NCI-H1417 treated with DMSO at 0.1 percent for 48 hours (cell line): ENCODE results near the gene KRTAP2-4.
"Not testable (repeated sequence)": the region's sequence is repeated elsewhere in the genome, so short reads cannot be mapped to it uniquely, and the experiment has no call there.

Source experiments
- DNase-seq: peaks from one replicate; lab custom pipeline; 2025; lab: John Stamatoyannopoulos, UW

The KRTAP2-4 gene

DNA sequence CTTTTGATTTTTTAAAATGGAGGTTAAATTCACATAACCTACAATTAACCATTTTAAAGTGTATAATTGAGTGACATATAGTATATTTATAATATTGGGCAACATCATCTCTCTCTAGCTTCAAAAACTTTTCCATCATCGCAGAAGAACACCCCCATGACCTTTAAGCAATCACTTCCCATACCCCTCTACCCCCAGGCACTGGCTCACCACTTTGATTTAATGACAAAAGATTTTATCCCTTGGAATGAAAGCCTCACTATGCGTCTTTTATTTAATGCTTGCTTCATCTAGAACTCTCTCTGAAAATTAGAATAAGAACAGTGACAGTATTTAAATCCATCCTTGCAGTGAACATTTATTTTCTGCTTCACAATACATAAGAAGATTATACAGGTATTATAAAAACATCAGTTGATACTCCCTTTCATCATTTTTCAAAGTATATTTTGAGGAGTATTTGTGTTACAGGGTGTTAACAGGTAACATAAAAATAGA lies 27.8 kb downstream of the KRTAP2-4 start:
- no peak for DNase-seq

DNA sequence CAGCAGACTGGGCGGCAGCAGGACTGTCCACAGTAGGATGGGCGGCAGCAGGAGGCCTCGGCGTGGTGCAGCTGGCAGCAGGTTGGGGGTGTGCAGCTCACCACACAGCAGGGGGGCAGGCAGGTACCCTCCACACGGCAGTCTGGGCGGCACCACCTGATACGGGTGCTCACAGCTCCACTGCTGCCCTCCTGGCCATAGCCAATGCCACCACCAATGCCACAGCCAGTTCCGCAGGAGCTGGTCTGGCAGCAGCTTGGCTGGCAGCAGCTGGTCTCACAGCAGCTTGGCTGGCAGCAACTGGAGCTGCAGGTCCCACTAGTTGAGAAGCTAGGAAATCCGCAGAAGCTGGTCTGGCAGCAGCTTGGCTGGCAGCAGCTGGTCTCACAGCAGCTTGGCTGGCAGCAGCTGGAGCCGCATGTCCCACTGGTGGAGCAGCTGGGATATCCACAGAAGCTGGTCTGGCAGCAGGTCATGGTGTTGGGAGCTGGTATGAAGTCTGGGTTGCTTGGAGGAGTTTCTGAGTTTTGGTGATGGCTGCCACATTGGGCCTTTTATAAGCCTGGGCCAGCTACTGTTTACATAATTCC lies 31.2 kb downstream of the KRTAP2-4 start, which contains the start of gene KRTAP1-3:
Gene KRTAP1-3 (minus strand): TSS at position 529 of the 590 bp plus-strand sequence. CDS start 53 bp downstream, at position 476.
- not testable (repeated sequence) for DNase-seq

DNA sequence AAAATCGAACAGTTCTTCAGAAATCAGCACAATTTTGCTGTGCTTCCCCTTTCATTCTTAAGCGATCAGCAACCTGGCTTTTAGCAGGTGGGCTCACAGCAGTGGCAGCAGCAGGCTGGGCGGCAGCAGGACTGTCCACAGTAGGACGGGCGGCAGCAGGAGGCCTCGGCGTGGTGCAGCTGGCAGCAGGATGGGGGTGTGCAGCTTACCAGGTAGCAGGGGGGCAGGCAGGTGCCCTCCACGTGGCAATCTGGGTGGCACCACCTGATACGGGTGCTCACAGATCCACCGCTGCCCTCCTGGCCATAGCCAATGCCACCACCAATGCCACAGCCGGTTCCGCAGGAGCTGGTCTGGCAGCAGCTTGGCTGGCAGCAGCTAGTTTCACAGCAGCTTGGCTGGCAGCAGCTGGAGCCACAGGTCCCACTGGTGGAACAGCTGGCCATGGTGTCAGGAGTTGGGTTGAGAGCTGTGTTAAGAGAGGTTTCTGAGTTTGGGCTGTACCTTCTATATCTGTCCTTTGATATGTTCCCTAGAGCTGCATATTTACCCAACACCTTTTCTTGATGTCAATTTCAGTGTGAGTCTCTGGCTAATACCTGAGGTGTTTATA lies 35.9 kb downstream of the KRTAP2-4 start, which contains the start of gene KRTAP1-4:
Gene KRTAP1-4 (minus strand): TSS at position 563 of the 613 bp plus-strand sequence. CDS start 117 bp downstream, at position 446.
- no peak for DNase-seq

DNA sequence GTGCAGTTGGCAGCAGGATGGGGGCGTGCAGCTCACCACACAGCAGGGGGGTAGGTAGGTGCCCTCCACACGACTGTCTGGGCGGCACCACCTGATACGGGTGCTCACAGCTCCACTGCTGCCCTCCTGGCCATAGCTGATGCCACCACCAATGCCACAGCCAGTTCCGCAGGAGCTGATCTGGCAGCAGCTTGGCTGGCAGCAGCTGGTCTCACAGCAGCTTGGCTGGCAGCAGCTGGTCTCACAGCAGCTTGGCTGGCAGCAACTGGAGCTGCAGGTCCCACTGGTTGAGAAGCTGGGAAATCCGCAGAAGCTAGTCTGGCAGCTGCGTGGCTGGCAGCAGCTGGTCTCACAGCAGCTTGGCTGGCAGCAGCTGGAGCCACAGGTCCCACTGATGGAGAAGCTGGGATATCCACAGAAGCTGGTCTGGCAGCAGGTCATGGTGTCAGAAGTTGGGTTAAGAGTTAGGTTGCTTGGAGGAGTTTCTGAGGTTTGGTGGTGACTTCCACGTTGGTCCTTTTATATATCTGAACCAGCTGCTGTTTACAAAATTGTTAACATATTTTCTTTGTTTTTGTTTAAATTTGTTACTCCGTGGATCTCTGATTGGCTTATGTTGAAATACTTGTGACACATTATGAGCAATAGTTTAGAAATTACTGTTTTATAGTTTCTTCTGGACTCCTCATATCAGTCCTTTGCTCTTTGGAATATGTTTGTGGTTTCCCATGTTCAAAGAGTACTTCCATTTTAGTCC lies 38.8 kb downstream of the KRTAP2-4 start, which contains the start of gene KRTAP1-5:
Gene KRTAP1-5 (minus strand): TSS at position 494 of the 757 bp plus-strand sequence. CDS start 53 bp downstream, at position 441.
- no peak for DNase-seq

DNA sequence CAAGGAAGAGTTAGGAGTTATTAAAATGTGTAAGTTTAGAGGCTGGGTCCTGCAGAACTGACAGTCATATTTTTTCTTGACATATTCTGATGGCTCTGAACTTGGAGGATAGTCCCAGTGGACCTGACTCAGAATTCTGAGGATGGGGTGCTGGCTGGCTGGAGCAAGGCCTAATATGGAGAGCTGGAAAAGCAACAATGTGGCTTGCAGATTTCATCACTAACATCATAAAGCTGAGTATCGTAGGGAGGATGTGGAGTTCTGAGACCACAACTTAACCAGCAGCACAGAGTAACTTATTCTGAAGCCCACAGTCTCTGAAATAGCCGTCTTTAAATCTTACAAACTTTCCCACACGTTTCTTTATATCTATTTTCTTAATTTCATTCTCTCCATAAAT lies 41.0 kb downstream of the KRTAP2-4 start:
- no peak for DNase-seq

DNA sequence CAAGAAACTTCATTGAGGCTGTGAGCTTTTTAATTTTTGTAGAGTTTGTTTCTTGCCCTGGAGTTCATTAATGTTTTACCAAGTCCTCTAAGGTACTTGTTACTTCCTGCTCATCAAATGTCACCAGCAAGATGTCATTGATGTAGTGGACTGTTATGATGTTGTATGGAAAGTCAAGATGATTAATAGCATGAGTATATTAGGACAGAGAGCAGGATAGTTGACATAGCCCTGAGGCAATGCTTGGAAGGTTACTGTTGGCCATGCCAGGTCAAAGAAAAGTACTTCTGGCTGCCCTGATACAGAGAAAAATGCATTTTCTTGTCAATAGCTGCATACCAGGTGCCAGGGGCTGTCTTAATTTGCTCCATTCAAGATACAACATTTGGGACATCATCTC lies 45.3 kb downstream of the KRTAP2-4 start:
- DNase-seq: no peak

DNA sequence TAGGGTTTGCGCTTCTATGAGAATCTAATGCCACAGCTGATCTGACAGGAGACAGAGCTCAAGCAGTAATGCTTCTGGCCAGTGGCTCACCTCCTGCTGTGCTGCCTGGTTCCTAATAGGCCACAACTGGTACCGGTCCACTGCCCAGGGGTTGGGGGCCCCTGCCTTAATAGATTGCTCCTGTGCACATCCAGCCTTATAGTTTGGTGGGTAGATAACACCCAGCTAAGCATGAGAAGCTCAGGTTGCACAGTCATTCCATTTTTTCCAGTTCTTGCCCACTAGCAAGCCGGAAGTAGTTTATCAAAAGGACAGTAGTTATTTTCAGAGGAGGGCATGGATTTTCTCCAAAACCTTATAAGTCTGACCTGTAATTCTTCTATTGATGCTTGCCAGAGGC lies 46.3 kb downstream of the KRTAP2-4 start:
- no peak for DNase-seq

DNA sequence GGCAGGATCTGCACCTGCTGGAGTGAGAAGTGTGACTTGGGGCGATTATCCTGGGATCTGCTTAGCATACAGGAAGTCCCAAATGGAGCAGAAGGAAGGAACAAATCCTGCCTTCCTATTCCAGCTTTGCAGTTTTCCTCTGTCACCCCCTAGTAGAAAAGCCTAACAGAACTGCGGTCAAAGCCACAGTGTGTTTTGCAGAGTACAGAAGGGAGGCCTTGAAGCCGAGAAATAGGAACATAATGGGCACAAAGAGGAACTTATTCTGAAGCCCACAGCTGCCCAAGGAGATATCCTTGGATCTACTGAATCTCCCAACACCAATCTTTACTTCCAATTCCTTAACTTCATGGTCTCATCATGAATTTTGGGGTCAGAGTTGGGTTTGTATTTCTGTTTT lies 47.1 kb downstream of the KRTAP2-4 start:
- no peak for DNase-seq

DNA sequence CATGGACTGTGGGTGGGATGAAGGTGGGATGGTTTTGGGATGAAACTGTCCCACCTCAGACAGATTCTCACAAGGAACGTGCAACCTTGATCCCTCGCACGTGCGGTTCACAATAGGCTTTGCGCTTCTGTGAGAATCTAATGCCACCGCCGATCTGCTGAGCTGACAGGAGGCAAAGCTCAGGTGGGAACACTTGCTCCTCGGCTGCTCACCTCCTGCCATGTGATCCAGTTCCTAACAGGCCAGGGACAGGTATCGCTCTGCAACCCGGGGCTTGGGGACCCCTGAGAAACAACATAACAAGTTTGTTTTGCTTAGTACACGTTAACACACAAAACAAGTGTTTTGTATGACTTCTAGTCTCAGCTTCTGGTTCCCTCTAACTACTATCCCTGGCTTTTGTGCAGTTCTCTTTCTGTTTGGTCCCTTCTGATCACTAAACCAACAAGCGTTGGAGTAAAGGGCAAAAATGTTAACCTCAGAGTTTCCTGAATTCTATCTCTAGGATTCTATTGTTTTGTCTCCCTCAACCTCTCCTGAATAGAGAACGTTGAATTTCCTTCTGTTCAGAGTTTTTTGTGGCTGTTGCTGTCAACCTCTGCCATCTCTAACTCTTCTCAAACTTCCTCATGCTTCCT lies 49.0 kb downstream of the KRTAP2-4 start:
- no peak for DNase-seq

DNA sequence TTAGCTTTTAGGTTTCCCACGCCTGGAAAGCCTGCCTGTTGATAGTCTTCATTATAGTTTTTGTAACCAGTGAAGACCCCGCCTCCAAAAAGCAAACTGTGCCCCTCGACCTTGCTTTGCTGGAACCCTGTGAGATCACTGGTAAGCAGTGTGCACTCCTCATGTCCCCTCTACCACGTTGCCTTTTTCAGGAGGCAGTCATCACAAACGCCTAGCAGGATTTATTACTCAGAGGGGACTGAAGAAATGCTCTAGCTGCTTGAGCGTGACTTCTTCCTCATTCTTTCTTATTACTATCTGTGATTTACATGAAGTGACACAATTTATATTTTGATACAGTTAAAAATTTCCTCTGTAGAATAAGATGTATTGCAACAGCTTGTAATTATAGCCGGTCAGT lies 50.2 kb downstream of the KRTAP2-4 start:
- no peak for DNase-seq
